Prostate gland (tissue), 2 donors: Measurements from ENCODE around the gene RBM47. TPM values are rescaled to one million over a fixed set of nuclear protein-coding genes. Genes with fewer than 3 reads are reported as not detected.

ENCODE experiments used
- DNase-seq: peaks from one replicate; pipeline ENCODE4 v3.0.0-alpha.2; 2019; ENCODE audit warnings: low spot score
- H3K27ac ChIP-seq, 2 donors: fragments of 200-600 bp; sonication (generic); 2 replicates each; pipeline ENCODE4 v1.5.1; 2017 to 2019
- H3K27me3 ChIP-seq: fragments of 200-600 bp; sonication (generic); replicated peaks from 2 replicates; pipeline ENCODE4 v1.5.1; 2019; ENCODE audit not compliant: insufficient read depth
- H3K36me3 ChIP-seq, 2 donors: fragments of 200-600 bp; sonication (generic); 1 replicate in 1 of 2; 2 replicates in 1 of 2; pipeline versions ENCODE4 v1.5.1 to v1.8.1; 2017 to 2019
- H3K4me1 ChIP-seq: fragments of 200-600 bp; sonication (generic); replicated peaks from 2 replicates; pipeline ENCODE4 v1.5.1; 2019
- H3K4me3 ChIP-seq, 2 donors: fragments of 200-600 bp; sonication (generic); 2 replicates each; pipeline ENCODE4 v1.5.1; 2017 to 2019
- H3K9me3 ChIP-seq: fragments of 200-600 bp; sonication (generic); 2 replicates; pipeline ENCODE4 v1.5.1; 2017
- CTCF ChIP-seq, 4 experiments: fragments of 200-600 bp in 2 of 4; fragments of 450-650 bp in 2 of 4; sonication (generic) in 2 of 4; IDR thresholded peaks; 1 replicate in 3 of 4; 2 replicates in 1 of 4; pipeline ENCODE4 v1.5.1; 2016 to 2019; ENCODE audit warnings: antibody characterized with exemption in 4 of 4, mild to moderate bottlenecking in 2 of 4, moderate library complexity in 2 of 4
- POLR2A ChIP-seq: fragments of 450-650 bp; IDR thresholded peaks from one replicate; pipeline ENCODE4 v1.6.1; 2016; ENCODE audit warnings: antibody characterized with exemption, mild to moderate bottlenecking
- POLR2AphosphoS5 ChIP-seq: sonication (generic); formaldehyde crosslinking; IDR thresholded peaks from one replicate; pipeline ENCODE4 v1.6.1; 2017; ENCODE audit warnings: antibody characterized with exemption
- WGBS: methylation state at CpG from one replicate; pipeline ENCODE4 v1.1.5; 2018; 5-methylcytosine and 5-hydroxymethylcytosine counted together
- intact Hi-C: fragments of 100-400 bp; cut with DNase I; formaldehyde crosslinking; loops from one replicate; pipeline ENCODE4 v1.14.2; 2022
- total RNA-seq, 2 donors: library from RNA; depleted of rRNA; stranded (reverse); fragments of >200 nt; gene quantifications; one replicate each; pipeline ENCODE4 v1.1.0, GENCODE V29; 2016

The RBM47 gene
- 100 to 1,000 TPM; 241 to 302 TPM for total RNA-seq

- Histone ChIP-seq H3K36me3 (no peaks in the 10 kb centered on the region), H3K9me3 (no peaks in the 10 kb centered on the region), H3K4me3 (peak within 1 kb of the TSS; percentile 42 to 64), H3K27ac (peak within 1 kb of the TSS; percentile 97), H3K4me1 (no peaks in the 10 kb centered on the region), H3K27me3 (no peaks in the 10 kb centered on the region)
- 1% methylated on average over 53 of the region's 53 CpGs for WGBS
- TF ChIP-seq CTCF (IDR thresholded peaks at IDR 0.05) (peak in 1 of 4 experiments; percentile 22), POLR2AphosphoS5 (peak; percentile 58), POLR2A (peak; percentile 66)
- peak; percentile 91 for DNase-seq
- intact Hi-C loops = no loop called here
Observed at GRCh38 chr4:40629401-40630334, at the start of gene RBM47. Gene RBM47, minus strand, starts transcription at chr4:40629864. Its CDS starts 190,971 bp downstream, at chr4:40438893.

GRCh38 chr4:40678421-40678820 lies 48.8 kb upstream of the RBM47 start:
- H3K4me3 ChIP-seq = no peak overlapping the region
- WGBS = 65% methylated on average over 6 of the region's 6 CpGs
- no peaks in the 10 kb centered on the region for H3K27me3 ChIP-seq
- H3K4me1 ChIP-seq = no peaks in the 10 kb centered on the region
- DNase-seq = no peak
- no peaks in the 10 kb centered on the region for H3K36me3 ChIP-seq
- no peak overlapping the region for H3K27ac ChIP-seq
- H3K9me3 ChIP-seq = no peaks in the 10 kb centered on the region
- intact Hi-C loops = no loop called here
- TF ChIP-seq CTCF (IDR thresholded peaks at IDR 0.05) = no peak

GRCh38 chr4:40675166-40675565 lies 45.5 kb upstream of the RBM47 start:
- TF ChIP-seq POLR2A (no peak), POLR2AphosphoS5 (no peak), CTCF (IDR thresholded peaks at IDR 0.05) (no peak)
- no peaks in the 10 kb centered on the region for H3K27me3 ChIP-seq
- 79% methylated on average over 6 of the region's 6 CpGs for WGBS
- no peak overlapping the region for H3K4me3 ChIP-seq
- intact Hi-C loops = no loop called here
- no peaks in the 10 kb centered on the region for H3K4me1 ChIP-seq
- H3K36me3 ChIP-seq = no peaks in the 10 kb centered on the region
- no peaks in the 10 kb centered on the region for H3K9me3 ChIP-seq
- no peak for DNase-seq
- no peak overlapping the region for H3K27ac ChIP-seq

- H3K36me3 ChIP-seq = no peaks in the 10 kb centered on the region
- no peak for DNase-seq
- WGBS = 75% methylated on average over 15 of the region's 15 CpGs
- H3K4me1 ChIP-seq = no peaks in the 10 kb centered on the region
- no peaks in the 10 kb centered on the region for H3K27me3 ChIP-seq
- intact Hi-C loops = no loop called here
- H3K27ac ChIP-seq = no peak overlapping the region
- no peak overlapping the region for H3K4me3 ChIP-seq
- no peak for TF ChIP-seq POLR2AphosphoS5
- no peak for TF ChIP-seq POLR2A
- no peak for TF ChIP-seq CTCF (IDR thresholded peaks at IDR 0.05)
- H3K9me3 ChIP-seq = no peaks in the 10 kb centered on the region
Observed at GRCh38 chr4:40672528-40673522, 43.2 kb upstream of the RBM47 start.
